Activated naive CD4-positive, alpha-beta T cell (primary cell): ENCODE data around the gene RXRB.
A peak's percentile ranks its signal among the peaks of the same experiment; 100 is the strongest.

Experiments
- DNase-seq, 4 experiments: peaks; one replicate each; lab custom pipeline; 2025; lab: John Stamatoyannopoulos, UW

The RXRB gene

DNA sequence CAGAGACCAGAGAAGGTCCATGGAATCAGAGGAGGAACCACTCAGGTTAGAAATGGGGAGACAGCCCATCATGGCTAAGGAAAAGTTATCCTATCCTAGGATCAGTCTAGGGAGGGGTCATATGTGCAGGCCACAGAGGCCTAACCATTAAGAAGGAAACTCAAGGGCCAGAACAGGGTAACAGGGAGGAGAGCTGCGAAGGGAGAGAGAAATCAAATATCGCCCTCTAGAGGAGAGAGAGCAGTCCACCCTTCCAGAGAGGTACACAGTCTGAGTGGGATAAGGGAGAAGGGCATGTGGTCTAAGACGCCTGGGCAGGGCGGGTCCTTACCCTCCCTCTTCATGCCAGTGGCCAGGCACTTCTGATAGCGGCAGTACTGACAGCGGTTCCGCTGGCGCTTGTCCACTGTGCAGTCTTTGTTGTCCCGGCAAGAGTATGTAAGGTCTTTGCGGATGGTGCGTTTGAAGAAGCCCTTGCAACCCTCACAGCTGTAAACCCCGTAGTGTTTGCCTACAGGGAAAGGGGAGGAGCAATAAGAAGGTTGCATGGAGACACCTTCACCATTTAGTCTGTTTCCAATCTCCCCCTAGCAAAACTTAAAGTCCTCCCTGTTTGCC is 2.9 kb downstream of the RXRB start:
- no peak for DNase-seq

- DNase-seq, result no peak
Observed at GRCh38 chr6:33195304-33196165, 4.9 kb downstream of the RXRB start.

DNA sequence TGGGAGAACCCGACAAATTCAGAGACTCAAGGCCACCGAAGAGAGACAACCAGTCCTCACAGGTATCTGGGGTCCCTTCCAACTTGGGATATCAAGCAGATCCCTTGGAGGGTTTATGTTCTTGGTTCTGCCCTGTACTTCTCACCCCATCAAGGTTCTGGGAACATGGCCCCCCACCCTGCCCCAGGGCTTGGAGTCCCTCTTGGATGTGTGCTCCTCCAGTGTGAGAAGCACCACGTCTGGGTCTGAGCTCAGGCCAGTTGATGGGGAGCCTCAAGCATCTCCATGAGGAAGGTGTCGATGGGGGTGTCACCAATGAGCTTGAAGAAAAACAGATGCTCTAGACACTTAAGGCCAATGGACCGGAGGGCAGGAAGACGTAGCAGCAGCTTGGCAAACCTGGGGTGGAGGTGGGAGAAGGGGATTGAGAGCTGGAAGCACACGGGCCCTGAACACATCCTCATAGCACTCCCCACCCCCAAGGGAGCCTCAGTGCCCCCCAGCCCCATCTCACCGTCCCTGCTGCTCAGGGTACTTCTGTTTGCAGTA is 6.0 kb downstream of the RXRB start:
- DNase-seq, result no peak

DNA sequence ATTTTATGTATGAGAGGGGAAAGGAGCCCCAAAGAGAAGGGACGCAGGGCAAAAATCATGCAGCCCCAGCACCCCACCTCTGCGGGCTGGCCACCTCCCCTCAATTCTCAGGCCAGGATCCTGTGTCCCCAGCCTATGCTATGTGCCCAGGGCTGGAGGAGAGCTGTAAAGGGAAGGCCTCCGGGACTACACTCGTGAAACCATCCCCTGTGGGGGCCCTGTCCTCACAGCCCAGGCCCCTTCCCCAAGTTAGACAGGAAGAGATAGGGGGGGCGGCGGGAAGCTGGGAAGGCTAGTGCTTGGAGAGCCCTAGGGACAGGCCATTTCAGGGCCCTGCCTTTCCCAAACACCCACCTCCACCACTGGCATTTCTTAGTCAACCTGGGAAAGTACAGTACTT is 6.8 kb downstream of the RXRB start:
- DNase-seq, result no peak

DNA sequence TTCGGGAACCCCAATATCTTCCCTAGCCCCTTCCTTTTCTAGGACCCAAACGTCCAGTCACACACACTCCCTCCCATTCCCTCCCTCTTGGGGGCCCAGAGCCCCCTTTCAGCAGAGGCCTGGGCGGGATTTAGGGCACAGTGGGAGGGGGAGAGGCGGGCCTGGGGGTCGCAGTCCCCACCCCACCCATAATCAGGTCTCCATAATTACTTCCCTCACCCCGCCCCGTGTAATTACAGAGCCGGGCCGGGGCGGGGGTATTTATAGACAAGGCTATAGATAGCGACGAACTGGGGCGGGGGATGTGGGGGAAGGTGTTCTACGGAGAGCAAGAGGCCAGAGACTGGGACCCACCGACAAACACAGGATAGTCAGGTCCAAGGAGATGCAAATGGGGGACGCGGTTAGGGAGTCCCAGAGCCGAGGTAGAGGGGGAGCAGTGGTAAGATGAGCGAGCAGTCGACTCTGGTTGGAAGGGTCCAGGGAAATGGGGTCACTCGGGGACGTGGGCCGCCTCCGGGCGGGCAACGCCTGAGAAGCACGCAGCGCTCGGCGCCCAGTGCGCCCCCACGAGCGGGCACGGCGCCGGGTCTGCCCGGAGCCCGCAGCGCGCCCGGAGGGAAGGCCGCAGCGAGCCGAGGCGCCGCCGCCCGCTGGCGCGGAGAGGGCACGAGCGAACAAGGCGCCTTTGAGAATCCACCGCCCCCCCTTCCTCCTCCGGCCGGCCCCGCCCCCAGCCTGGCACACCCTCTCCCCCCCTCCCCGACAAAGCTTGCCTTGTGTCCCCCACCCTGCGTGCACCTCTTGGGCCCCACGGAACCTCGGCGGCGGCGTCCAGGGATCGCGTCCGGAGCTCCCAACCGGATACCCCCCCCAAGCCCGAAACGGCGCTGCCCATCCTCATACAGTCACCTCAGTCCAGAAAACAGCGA is 7.5 kb downstream of the RXRB start:
- peak in 1 of 4 experiments; percentile 43 for DNase-seq

- DNase-seq, result peak in 1 of 4 experiments; percentile 21
Observed at GRCh38 chr6:33192105-33192646, 8.3 kb downstream of the RXRB start, which contains the start of gene COL11A2. Gene COL11A2 (minus strand): TSS chr6:33192467. CDS start chr6:33192240, 227 bp downstream.

DNA sequence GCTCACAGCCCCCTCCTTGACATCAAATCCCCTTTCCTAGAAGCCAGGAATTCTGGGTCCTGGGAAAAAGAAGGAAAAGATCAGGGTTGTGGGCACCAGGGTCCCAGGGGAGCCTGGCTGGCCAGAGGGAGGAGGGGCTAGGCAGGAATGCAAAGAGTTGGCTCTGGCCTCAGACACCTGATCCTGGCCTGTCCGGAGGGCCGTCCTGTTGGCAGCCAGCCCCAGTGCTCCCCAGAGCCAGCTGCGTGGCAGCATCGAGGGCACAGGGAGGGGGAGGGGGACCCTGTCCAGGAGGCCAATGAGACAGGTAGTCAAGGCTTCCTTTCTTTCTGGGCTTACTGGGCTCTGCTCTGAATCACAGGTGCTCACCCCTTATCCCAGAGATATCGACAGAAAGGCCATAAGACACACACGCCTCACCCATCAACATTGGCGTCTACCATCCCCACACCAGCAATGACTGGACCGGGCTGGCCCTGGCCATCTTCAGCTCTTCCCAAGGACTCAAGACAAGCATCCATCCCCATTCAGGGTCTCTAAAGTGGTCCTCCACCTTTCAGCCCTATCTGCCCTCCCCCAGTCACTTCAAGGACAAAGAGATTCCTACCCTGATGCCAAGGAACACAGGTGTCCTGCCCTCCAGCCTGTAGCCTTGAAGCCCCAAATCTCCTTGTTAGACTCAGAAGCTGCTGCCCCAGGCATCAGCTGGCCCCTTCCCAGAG is 8.9 kb downstream of the RXRB start:
- DNase-seq, result no peak

DNA sequence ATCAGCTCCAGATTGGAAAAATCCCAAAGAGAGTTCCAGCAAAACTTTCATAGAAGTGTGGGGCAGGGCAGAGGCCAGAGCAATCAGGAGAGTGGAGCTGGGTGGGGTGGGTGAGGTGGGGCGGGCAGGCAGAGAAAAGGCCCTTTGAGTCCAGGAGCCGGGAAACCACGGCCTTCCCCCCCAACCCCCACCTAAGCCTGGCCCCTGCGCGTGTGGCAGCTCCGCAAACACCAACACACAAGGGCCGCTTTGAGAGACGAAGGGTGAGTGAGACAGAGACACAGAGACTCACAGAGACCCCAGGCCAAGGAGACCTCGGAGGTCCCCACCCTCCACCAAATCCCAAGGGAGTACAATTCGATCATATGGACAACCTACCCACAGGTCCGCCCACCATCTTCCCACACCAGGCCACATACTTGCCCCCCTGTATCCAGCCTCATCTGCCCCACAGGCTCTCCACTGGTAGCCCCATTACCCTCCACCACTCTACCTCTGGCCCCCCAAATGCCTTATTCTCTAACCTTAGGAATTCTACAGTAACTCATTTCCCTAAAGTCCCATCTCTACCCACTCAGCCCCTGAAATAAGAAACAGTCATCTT is 9.9 kb downstream of the RXRB start:
- DNase-seq, result no peak

- no peak for DNase-seq
Observed at GRCh38 chr6:33189625-33190448, 10.6 kb downstream of the RXRB start.

- DNase-seq, result no peak
Observed at GRCh38 chr6:33189164-33189563, 11.3 kb downstream of the RXRB start.

DNA sequence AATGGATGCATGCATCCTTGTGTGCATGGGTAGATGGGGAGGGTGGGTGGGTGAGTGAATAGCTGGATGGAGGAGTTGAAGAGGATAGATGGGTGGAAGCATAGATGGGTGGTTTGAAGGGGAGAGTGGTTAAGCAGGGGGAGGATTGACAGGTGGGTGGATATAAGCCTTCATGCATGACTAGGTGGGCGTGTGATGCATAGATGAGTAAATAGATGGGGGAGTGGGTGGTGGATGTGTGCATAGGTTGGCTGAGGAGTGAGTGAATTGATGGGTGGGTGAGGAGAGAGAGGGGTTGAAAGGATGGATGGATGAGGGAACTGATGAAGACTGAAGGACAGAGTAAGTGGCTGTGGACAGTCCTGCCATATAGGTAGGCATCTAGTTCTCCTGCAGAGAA is 12.7 kb downstream of the RXRB start:
- DNase-seq, result no peak

- DNase-seq, result no peak
Observed at GRCh38 chr6:33185654-33186187, 14.7 kb downstream of the RXRB start.

- DNase-seq, result no peak
Observed at GRCh38 chr6:33185190-33185589, 15.3 kb downstream of the RXRB start.

DNA sequence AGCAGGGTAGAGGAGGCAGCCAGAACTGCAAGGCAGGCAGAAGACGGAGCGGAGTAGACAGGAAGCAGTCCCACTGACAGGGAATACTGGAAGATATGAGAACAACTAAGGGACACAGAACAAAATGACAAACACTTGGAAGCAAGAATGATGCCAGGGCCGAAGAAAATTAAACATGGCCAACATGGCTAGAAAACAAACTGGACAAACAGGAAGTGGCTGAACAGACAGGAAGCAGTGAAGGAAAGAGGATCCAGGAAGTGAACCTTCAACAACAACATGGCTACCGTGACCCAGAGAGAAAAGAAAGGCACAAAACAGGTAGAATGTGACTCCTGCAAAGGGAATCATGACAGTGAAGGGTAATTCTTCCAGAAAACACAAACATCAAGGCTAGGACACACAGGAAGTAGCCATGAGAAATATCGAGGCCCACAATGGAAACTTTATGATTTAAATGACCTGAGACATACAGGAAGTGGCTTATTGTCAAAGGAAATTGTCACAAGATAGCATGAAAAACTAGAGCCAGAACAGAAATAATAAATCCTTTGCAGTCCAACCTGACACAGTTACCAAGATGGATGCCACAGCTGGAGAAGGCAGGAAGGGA is 17.3 kb downstream of the RXRB start:
- DNase-seq, result no peak

DNA sequence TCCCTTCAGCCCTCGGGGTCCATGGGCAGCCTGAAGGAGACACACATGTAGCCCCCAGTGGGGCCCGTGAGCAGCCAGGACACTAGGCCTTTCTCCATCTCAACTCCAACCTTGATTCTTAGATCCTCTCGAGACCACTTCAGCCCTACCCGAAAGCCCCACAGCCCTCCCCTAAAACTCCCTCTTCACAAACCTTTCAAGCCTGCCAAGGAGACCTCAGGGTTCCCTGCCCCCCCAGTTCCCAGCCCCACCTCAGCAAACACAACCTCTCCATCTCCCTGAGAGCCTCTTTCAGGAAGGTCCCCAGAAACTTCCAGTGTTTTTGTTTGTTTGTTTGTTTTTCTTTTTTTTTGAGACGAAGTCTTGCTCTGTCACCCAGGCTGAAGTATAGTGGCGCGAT is 19.3 kb downstream of the RXRB start:
- no peak for DNase-seq

DNA sequence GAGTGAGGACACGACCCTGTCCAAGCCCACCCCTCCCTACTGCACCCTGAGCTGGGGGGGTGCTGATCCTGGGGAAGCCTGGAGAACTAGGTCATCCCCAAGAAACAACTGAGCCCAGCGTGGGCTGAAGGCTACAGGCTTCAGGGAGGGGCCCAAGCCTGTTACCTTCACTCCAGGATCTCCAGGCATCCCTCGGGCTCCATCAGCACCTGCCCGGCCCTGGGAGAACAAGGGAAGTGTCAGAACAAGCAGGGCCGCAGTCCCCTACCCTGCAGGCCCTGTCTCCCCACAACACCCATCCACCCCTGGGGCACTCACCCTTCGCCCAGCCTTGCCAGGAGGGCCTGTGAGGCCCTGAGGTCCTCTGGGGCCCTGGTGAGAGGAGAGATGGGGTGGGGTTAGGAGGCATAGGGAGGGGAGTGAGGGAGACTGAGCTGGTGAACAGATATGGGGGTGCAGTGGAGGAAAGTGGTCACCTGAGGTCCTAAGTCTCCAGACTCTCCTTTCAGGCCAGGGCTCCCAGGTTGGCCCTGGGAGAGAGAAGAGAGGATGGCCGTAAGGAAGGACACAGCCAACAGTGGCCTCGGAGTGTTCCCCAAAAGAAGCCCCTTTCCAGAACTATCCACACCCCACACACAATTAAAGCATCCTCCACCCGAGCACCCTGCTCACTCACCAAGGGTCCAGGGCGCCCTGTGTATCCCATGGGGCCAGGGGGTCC is 21.6 kb downstream of the RXRB start:
- no peak for DNase-seq

DNA sequence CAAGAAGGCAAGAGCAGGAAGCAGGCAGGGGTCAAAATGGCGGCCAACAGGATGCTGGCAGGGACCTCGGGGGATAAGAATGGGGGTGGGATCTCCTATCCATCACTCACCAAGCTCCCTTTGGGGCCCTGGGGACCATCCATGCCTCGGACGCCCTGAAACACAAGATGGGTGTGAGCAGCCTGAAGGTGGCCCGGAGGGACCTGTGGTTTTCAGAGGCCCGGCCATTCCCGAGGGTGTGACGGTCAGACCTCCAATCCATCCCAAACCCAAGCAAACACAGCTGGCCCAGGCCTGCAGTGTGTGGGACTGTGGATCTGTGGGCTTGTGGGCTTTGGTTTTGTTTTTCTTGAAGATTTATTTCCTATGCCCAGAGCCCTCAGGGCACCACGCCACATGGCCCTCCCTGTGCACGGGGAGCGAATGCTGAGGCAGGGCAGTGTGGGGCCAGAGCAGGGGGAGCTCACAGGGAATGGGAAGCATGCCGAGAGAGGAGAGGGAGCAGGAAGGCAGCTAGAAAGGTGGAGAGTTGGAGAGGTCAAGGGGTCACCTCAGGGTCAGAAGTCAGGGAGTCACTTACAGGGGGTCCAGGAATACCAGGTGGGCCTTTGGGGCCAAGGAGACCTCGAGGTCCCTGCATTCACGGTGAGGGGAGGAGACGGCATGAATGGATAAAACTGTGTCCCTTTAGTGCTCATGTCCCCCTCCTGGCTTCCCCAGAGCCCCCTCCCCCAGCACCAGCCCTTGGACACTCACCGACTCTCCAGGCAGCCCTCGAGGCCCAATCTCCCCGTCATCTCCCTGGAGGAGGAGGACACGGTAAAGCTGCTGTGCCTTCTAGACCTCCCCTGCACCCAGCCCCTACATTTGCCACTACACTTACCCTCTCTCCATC is 22.7 kb downstream of the RXRB start:
- DNase-seq, result no peak
